Measurements from ENCODE around the gene EFTUD2.

The EFTUD2 gene

GRCh38 chr17:44910231-44911106, 11.2 kb upstream of the EFTUD2 start:
- no peak for FAIRE-seq

- no peak for FAIRE-seq
These were observed 10.5 kb upstream of the EFTUD2 start for GRCh38 chr17:44909681-44910144.

GRCh38 chr17:44908761-44909326, 9.6 kb upstream of the EFTUD2 start:
- no peak for FAIRE-seq

GRCh38 chr17:44907729-44908470, 8.7 kb upstream of the EFTUD2 start:
- no peak for FAIRE-seq

- FAIRE-seq, result no peak
These were observed 7.8 kb upstream of the EFTUD2 start for GRCh38 chr17:44906763-44907728.

GRCh38 chr17:44906010-44906646, 6.9 kb upstream of the EFTUD2 start:
- FAIRE-seq, result no peak

GRCh38 chr17:44905006-44906000, 6.1 kb upstream of the EFTUD2 start:
- FAIRE-seq, result no peak

GRCh38 chr17:44904001-44904984, 5.0 kb upstream of the EFTUD2 start:
- no peak for FAIRE-seq

- no peak for FAIRE-seq
These were observed 3.9 kb upstream of the EFTUD2 start for GRCh38 chr17:44903012-44903685.

GRCh38 chr17:44902135-44902760, 3.0 kb upstream of the EFTUD2 start:
- FAIRE-seq, result no peak

- no peak for FAIRE-seq
These were observed 2.2 kb upstream of the EFTUD2 start for GRCh38 chr17:44901411-44901921.

- no peak for FAIRE-seq
These were observed 1.6 kb upstream of the EFTUD2 start for GRCh38 chr17:44900894-44901293.

- FAIRE-seq, result no peak
These were observed 524 bp downstream of the EFTUD2 start for GRCh38 chr17:44898768-44899073.

GRCh38 chr17:44894642-44895041, 4.6 kb downstream of the EFTUD2 start:
- FAIRE-seq, result no peak

- FAIRE-seq, result no peak
These were observed 7.0 kb downstream of the EFTUD2 start for GRCh38 chr17:44892250-44892649.

GRCh38 chr17:44889003-44889402, 10.2 kb downstream of the EFTUD2 start:
- no peak for FAIRE-seq

GRCh38 chr17:44887971-44888954, 11.0 kb downstream of the EFTUD2 start:
- FAIRE-seq, result no peak

Measured in G401.6 (cell line).